H9 (cell line): ENCODE results near the gene TAS2R14. TPM values are rescaled to one million over a fixed set of nuclear protein-coding genes. Genes with fewer than 3 reads are reported as not detected.

ENCODE experiments used
- DNase-seq: peaks from one replicate; pipeline ENCODE4 v3.0.0-alpha.2; 2017
- H2AFZ ChIP-seq: one replicate; pipeline ENCODE4 v1.6.1; 2013; ENCODE audit warnings: mild to moderate bottlenecking, low read length, control low read depth, moderate library complexity
- H2AK5ac ChIP-seq: 2 replicates; pipeline ENCODE4 v1.6.1; 2013; ENCODE audit warnings: low read length, control low read depth, mixed read lengths; ENCODE audit not compliant: insufficient read length
- H2BK120ac ChIP-seq: one replicate; pipeline ENCODE4 v1.6.1; 2013; ENCODE audit warnings: low read depth, mild to moderate bottlenecking, low read length, control low read depth, inconsistent platforms; ENCODE audit not compliant: poor library complexity, severe bottlenecking
- H2BK12ac ChIP-seq: 2 replicates; pipeline ENCODE4 v1.6.1; 2013; ENCODE audit warnings: low read length, control low read depth, mixed read lengths, low read depth; ENCODE audit not compliant: insufficient read length
- H2BK15ac ChIP-seq: 2 replicates; pipeline ENCODE4 v1.6.1; 2013; ENCODE audit warnings: low read depth, low read length, control low read depth
- H2BK20ac ChIP-seq: one replicate; pipeline ENCODE4 v1.6.1; 2013; ENCODE audit warnings: low read depth, mild to moderate bottlenecking, low read length, control low read depth, inconsistent platforms; ENCODE audit not compliant: poor library complexity, severe bottlenecking
- H2BK5ac ChIP-seq: 2 replicates; pipeline ENCODE4 v1.6.1; 2013; ENCODE audit warnings: low read length, control low read depth, mixed read lengths; ENCODE audit not compliant: insufficient read length
- H3K14ac ChIP-seq: 2 replicates; pipeline ENCODE4 v1.6.1; 2013; ENCODE audit warnings: low read length, control low read depth; ENCODE audit not compliant: insufficient read depth
- H3K18ac ChIP-seq: 2 replicates; pipeline ENCODE4 v1.6.1; 2013; ENCODE audit warnings: low read depth, mild to moderate bottlenecking, mixed read lengths, low read length, control low read depth; ENCODE audit not compliant: insufficient read length
- H3K23ac ChIP-seq: 2 replicates; pipeline ENCODE4 v1.6.1; 2013; ENCODE audit warnings: low read length, control low read depth, mixed read lengths, low read depth; ENCODE audit not compliant: insufficient read length
- H3K23me2 ChIP-seq: 2 replicates; pipeline ENCODE4 v1.6.1; 2013; ENCODE audit warnings: low read depth, mild to moderate bottlenecking, mixed read lengths, low read length, control low read depth; ENCODE audit not compliant: insufficient read length, poor library complexity, severe bottlenecking
- H3K27ac ChIP-seq: 2 replicates; pipeline ENCODE4 v1.5.1; 2013; ENCODE audit warnings: low read length, control low read depth, mixed read lengths, low read depth; ENCODE audit not compliant: insufficient read length
- H3K27me3 ChIP-seq: 2 replicates; pipeline ENCODE4 v1.6.1; 2013; ENCODE audit warnings: low read length, control low read depth, inconsistent platforms; ENCODE audit not compliant: insufficient read depth
- H3K4ac ChIP-seq: 2 replicates; pipeline ENCODE4 v1.6.1; 2013; ENCODE audit warnings: low read depth, mild to moderate bottlenecking, control low read depth, inconsistent platforms, low read length, moderate library complexity
- H3K4me1 ChIP-seq: 2 replicates; pipeline ENCODE4 v1.6.1; 2013; ENCODE audit warnings: low read length, control low read depth, inconsistent platforms; ENCODE audit not compliant: insufficient read depth
- H3K4me2 ChIP-seq: 2 replicates; pipeline ENCODE4 v1.6.1; 2013; ENCODE audit warnings: low read length, control low read depth, mixed read lengths; ENCODE audit not compliant: insufficient read length, insufficient read depth
- H3K56ac ChIP-seq: 2 replicates; pipeline ENCODE4 v1.6.1; 2013; ENCODE audit warnings: low read depth, mild to moderate bottlenecking, mixed read lengths, low read length, control low read depth; ENCODE audit not compliant: insufficient read length
- H3K79me1 ChIP-seq: 2 replicates; pipeline ENCODE4 v1.6.1; 2013; ENCODE audit warnings: low read depth, mild to moderate bottlenecking, moderate library complexity, low read length, control low read depth, inconsistent platforms; ENCODE audit not compliant: insufficient read depth, poor library complexity, severe bottlenecking
- H3K79me2 ChIP-seq: 2 replicates; pipeline ENCODE4 v1.6.1; 2013; ENCODE audit warnings: low read length, control low read depth, inconsistent platforms; ENCODE audit not compliant: insufficient read depth
- H3K9ac ChIP-seq: 2 replicates; pipeline ENCODE4 v1.6.1; 2013; ENCODE audit warnings: low read length, control low read depth, mixed read lengths; ENCODE audit not compliant: insufficient read length; ENCODE audit errors: extremely low read depth
- H3K9me3 ChIP-seq: one replicate; pipeline ENCODE4 v1.6.1; 2013; ENCODE audit warnings: low read depth, low read length, inconsistent platforms; ENCODE audit not compliant: control insufficient read depth
- H3T11ph ChIP-seq: one replicate; pipeline ENCODE4 v1.6.1; 2013; ENCODE audit warnings: mild to moderate bottlenecking, low read length, control low read depth, inconsistent platforms
- H4K20me1 ChIP-seq: one replicate; pipeline ENCODE4 v1.6.1; 2013; ENCODE audit not compliant: control insufficient read depth, insufficient read length, insufficient read depth
- H4K5ac ChIP-seq: 2 replicates; pipeline ENCODE4 v1.6.1; 2013; ENCODE audit warnings: low read depth, mild to moderate bottlenecking, mixed read lengths, low read length, control low read depth; ENCODE audit not compliant: insufficient read length
- H4K8ac ChIP-seq: replicated peaks from 2 replicates; pipeline ENCODE4 v1.6.1; 2013; ENCODE audit warnings: low read length, control low read depth, mixed read lengths, low read depth; ENCODE audit not compliant: insufficient read length
- H4K91ac ChIP-seq: 2 replicates; pipeline ENCODE4 v1.6.1; 2013; ENCODE audit warnings: low read depth, mild to moderate bottlenecking, moderate library complexity, mixed read lengths, low read length, control low read depth; ENCODE audit not compliant: insufficient read length
- H3K27ac Mint-ChIP-seq, 3 experiments: 2 replicates in 2 of 3; 3 replicates in 1 of 3; pipeline ENCODE4 v1.8.0; 2020 to 2021; ENCODE audit warnings: mixed read lengths in 3 of 3, mild to moderate bottlenecking in 1 of 3, moderate library complexity in 1 of 3
- H3K27me3 Mint-ChIP-seq: 2 replicates; pipeline ENCODE4 v1.8.0; 2021; ENCODE audit warnings: low read depth, mild to moderate bottlenecking, moderate library complexity, mixed read lengths
- H3K36me3 Mint-ChIP-seq, 3 experiments: 2 replicates in 2 of 3; 3 replicates in 1 of 3; pipeline ENCODE4 v1.8.0; 2020 to 2021; ENCODE audit warnings: low read depth in 3 of 3, mixed read lengths in 3 of 3; ENCODE audit not compliant: insufficient read depth in 1 of 3
- H3K4me1 Mint-ChIP-seq, 2 experiments: 2 replicates each; pipeline ENCODE4 v1.8.0; 2020; ENCODE audit warnings: mixed read lengths in 2 of 2
- H3K4me3 Mint-ChIP-seq, 2 experiments: 2 replicates in 1 of 2; 3 replicates in 1 of 2; pipeline ENCODE4 v1.8.0; 2020 to 2021; ENCODE audit warnings: mild to moderate bottlenecking in 2 of 2, mixed read lengths in 2 of 2, moderate library complexity in 1 of 2
- H3K9me3 Mint-ChIP-seq, 2 experiments: 2 replicates in 1 of 2; 3 replicates in 1 of 2; pipeline ENCODE4 v1.8.0; 2020; ENCODE audit warnings: mild to moderate bottlenecking in 2 of 2, mixed read lengths in 2 of 2, moderate library complexity in 1 of 2
- total RNA-seq: library from RNA; stranded (reverse); gene quantifications from 2 replicates; pipeline ENCODE4 v1.2.1, GENCODE V29; 2021
- TF ChIP-seq, protein P1 (sequence below): fragments of 200-600 bp; sonication (generic); conservative IDR thresholded peaks from 3 replicates; pipeline ENCODE4 v1.8.0; 2021; ENCODE audit warnings: antibody characterized with exemption, mild to moderate bottlenecking

TAS2R14 gene
- total RNA-seq, 1 experiment from 2014 or later, result 2.1 TPM

GRCh38 chr12:10941369-10941768 is 2.3 kb upstream of the TAS2R14 start:
- H3K27ac ChIP-seq, result no peak overlapping the region

More at GRCh38 chr12:10941369-10941768, 2.3 kb upstream of the TAS2R14 start:
- no peak overlapping the region for H2BK5ac ChIP-seq
- H3K9ac ChIP-seq, result no peak overlapping the region
- DNase-seq, result no peak
- no peaks in the 10 kb centered on the region for H3K79me2 ChIP-seq
- Mint-ChIP-seq H3K4me3 (no peak overlapping the region), H3K9me3 (peaks cover 31% of the 10 kb centered on the region in 2 experiments), H3K4me1 (peaks cover 17 to 18% of the 10 kb centered on the region in 2 experiments), H3K27ac (peak overlapping the region in 1 of 3 experiments; percentile 27; a peak in 1 of 7 replicates), H3K36me3 (peaks cover 25 to 41% (median 34%) of the 10 kb centered on the region in 3 experiments), H3K27me3 (no peaks in the 10 kb centered on the region)
- no peak overlapping the region for H3K56ac ChIP-seq
- no peak overlapping the region for H2BK20ac ChIP-seq
- H4K91ac ChIP-seq, result no peak overlapping the region
- H2AK5ac ChIP-seq, result no peak overlapping the region
- no peak overlapping the region for H3K23ac ChIP-seq
- H3K23me2 ChIP-seq, result no peaks in the 10 kb centered on the region
- no peaks in the 10 kb centered on the region for H3K27me3 ChIP-seq
- H3K4ac ChIP-seq, result no peak overlapping the region
- H3K18ac ChIP-seq, result no peak overlapping the region
- no peak overlapping the region for H3K4me2 ChIP-seq
- no peak overlapping the region for H2BK12ac ChIP-seq
- H3K79me1 ChIP-seq, result no peaks in the 10 kb centered on the region
- H3T11ph ChIP-seq, result no peak overlapping the region
- H2AFZ ChIP-seq, result no peak overlapping the region
- no peak overlapping the region for H2BK15ac ChIP-seq
- H4K5ac ChIP-seq, result no peak overlapping the region
- TF ChIP-seq, protein P1, sequence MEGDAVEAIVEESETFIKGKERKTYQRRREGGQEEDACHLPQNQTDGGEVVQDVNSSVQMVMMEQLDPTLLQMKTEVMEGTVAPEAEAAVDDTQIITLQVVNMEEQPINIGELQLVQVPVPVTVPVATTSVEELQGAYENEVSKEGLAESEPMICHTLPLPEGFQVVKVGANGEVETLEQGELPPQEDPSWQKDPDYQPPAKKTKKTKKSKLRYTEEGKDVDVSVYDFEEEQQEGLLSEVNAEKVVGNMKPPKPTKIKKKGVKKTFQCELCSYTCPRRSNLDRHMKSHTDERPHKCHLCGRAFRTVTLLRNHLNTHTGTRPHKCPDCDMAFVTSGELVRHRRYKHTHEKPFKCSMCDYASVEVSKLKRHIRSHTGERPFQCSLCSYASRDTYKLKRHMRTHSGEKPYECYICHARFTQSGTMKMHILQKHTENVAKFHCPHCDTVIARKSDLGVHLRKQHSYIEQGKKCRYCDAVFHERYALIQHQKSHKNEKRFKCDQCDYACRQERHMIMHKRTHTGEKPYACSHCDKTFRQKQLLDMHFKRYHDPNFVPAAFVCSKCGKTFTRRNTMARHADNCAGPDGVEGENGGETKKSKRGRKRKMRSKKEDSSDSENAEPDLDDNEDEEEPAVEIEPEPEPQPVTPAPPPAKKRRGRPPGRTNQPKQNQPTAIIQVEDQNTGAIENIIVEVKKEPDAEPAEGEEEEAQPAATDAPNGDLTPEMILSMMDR, result no peak
- no peak overlapping the region for H2BK120ac ChIP-seq
- no peaks in the 10 kb centered on the region for H3K9me3 ChIP-seq
- no peak overlapping the region for H3K14ac ChIP-seq
- no peak overlapping the region for H4K8ac ChIP-seq
- no peaks in the 10 kb centered on the region for H4K20me1 ChIP-seq
- H3K4me1 ChIP-seq, result peaks cover 2% of the 10 kb centered on the region; the same call in 1 of the 2 replicates
